Activated CD4-positive, alpha-beta T cell treated with anti-CD3 and anti-CD28 coated beads for 48 hours (primary cell): ENCODE results near the gene GNG7.
"Not testable (repeated sequence)": the region's sequence is repeated elsewhere in the genome, so short reads cannot be mapped to it uniquely, and the experiment has no call there.

Experiments
- DNase-seq: peaks from one replicate; pipeline ENCODE4 v3.0.0-alpha.2; 2020

GNG7 gene

GRCh38 chr19:2547033-2547680 is 155.3 kb downstream of the GNG7 start:
- DNase-seq, result no peak

GRCh38 chr19:2546128-2547032 is 156.1 kb downstream of the GNG7 start:
- no peak for DNase-seq

- DNase-seq, result not testable (repeated sequence)
These were observed 156.9 kb downstream of the GNG7 start for GRCh38 chr19:2545416-2546127.

GRCh38 chr19:2544576-2545415 is 157.7 kb downstream of the GNG7 start:
- no peak for DNase-seq

- DNase-seq, result peak; percentile 80
These were observed 158.7 kb downstream of the GNG7 start for GRCh38 chr19:2543463-2544442.

- DNase-seq, result not testable (repeated sequence)
These were observed 159.4 kb downstream of the GNG7 start for GRCh38 chr19:2543072-2543462.

- DNase-seq, result no peak
These were observed 160.0 kb downstream of the GNG7 start for GRCh38 chr19:2542341-2543069.

- no peak for DNase-seq
These were observed 161.6 kb downstream of the GNG7 start for GRCh38 chr19:2540646-2541454.

GRCh38 chr19:2540251-2540645 is 162.2 kb downstream of the GNG7 start:
- no peak for DNase-seq

- DNase-seq, result no peak
These were observed 164.3 kb downstream of the GNG7 start for GRCh38 chr19:2538096-2538757.

GRCh38 chr19:2537584-2537983 is 164.9 kb downstream of the GNG7 start:
- not testable (repeated sequence) for DNase-seq

GRCh38 chr19:2536461-2536860 is 166.0 kb downstream of the GNG7 start:
- DNase-seq, result no peak

- DNase-seq, result no peak
These were observed 168.0 kb downstream of the GNG7 start for GRCh38 chr19:2534423-2535013.

- DNase-seq, result no peak
These were observed 168.6 kb downstream of the GNG7 start for GRCh38 chr19:2533686-2534422.

- DNase-seq, result no peak
These were observed 169.4 kb downstream of the GNG7 start for GRCh38 chr19:2533072-2533425.

GRCh38 chr19:2532252-2533071 is 170.0 kb downstream of the GNG7 start:
- DNase-seq, result no peak

GRCh38 chr19:2529942-2530341 is 172.6 kb downstream of the GNG7 start:
- not testable (repeated sequence) for DNase-seq
